HepG2 (cell line): ENCODE data around the gene MED20. TPM values are rescaled to one million over a fixed set of nuclear protein-coding genes. Genes with fewer than 3 reads are reported as not detected.

ENCODE experiments used
- ATAC-seq: fragments of 200-7000 bp; cut with Tn5 transposase; 3 replicates; pipeline ENCODE4 v1.9.1; 2020; ENCODE audit warnings: mild to moderate bottlenecking, moderate library complexity
- BruUV-seq: library from RNA; stranded (reverse); fragments of 400-500 nt; replicated peaks from 2 replicates; lab custom pipeline; 2021; lab: Mats Ljungman, UMichigan
- CTCF ChIA-PET: fragments of 300-600 bp; formaldehyde crosslinking; extraction: SDS; loops from one replicate; lab custom pipeline; 2021; ENCODE audit warnings: low total read pairs, inconsistent platforms, low intra/inter-chr PET ratio; lab: Yijun Ruan, JAX
- POLR2A ChIA-PET: fragments of 350-600 bp; sonication (Branson Sonifier 250); formaldehyde crosslinking; loops from one replicate; lab custom pipeline; 2020; ENCODE audit warnings: antibody characterized with exemption, inconsistent platforms; lab: Yijun Ruan, JAX
- DNase-seq: peaks from one replicate; pipeline ENCODE4 v3.0.0-alpha.2; 2015; ENCODE audit warnings: low spot score
- FAIRE-seq: peaks from 3 replicates; lab custom pipeline; 2011; peaks lifted over from hg19 to GRCh38; lab: Jason Lieb, UNC
- H2AFZ ChIP-seq: one replicate; pipeline ENCODE4 v1.6.1; 2011; ENCODE audit warnings: low read length, inconsistent platforms
- H3K27ac ChIP-seq: fragments of 300-600 bp; 3 replicates; pipeline ENCODE4 v1.8.0; 2011; ENCODE audit warnings: mixed run types, mild to moderate bottlenecking, mixed read lengths, low read length, inconsistent platforms; ENCODE audit not compliant: insufficient read depth; ENCODE audit errors: extremely low read length
- H3K27me3 ChIP-seq, 2 experiments: fragments of 200-600 bp in 1 of 2; 2 replicates in 1 of 2; 3 replicates in 1 of 2; pipeline versions ENCODE4 v1.6.0 to v1.8.0; 2011; ENCODE audit warnings: low read length in 2 of 2, mild to moderate bottlenecking in 2 of 2, moderate library complexity in 2 of 2, inconsistent platforms in 1 of 2; ENCODE audit not compliant: insufficient read depth in 2 of 2, control insufficient read depth in 1 of 2
- H3K36me3 ChIP-seq, 2 experiments: fragments of 200-600 bp in 1 of 2; replicated peaks in 1 of 2; 2 replicates in 1 of 2; 3 replicates in 1 of 2; pipeline versions ENCODE4 v1.5.1 to v1.8.0; 2011; ENCODE audit warnings: low read length in 2 of 2, inconsistent platforms in 1 of 2; ENCODE audit not compliant: insufficient read depth in 2 of 2, control insufficient read depth in 1 of 2
- H3K4me1 ChIP-seq: 2 replicates; pipeline ENCODE4 v1.5.1; 2012; ENCODE audit warnings: low read length, inconsistent platforms; ENCODE audit not compliant: insufficient read depth
- H3K4me2 ChIP-seq: 2 replicates; pipeline ENCODE4 v1.6.0; 2011; ENCODE audit warnings: low read depth, low read length, inconsistent platforms
- H3K4me3 ChIP-seq, 3 experiments: fragments of 200-600 bp in 1 of 3; sonication (generic), shearing (Covaris generic) in 1 of 3; replicated peaks in 1 of 3; 2 replicates each; pipeline ENCODE4 v1.5.1; 2011 to 2016; ENCODE audit warnings: low read length in 3 of 3, inconsistent platforms in 2 of 3, low read depth in 2 of 3, mild to moderate bottlenecking in 2 of 3, control low read depth in 1 of 3, mixed read lengths in 1 of 3; ENCODE audit not compliant: insufficient read depth in 1 of 3
- H3K79me2 ChIP-seq: one replicate; pipeline ENCODE4 v1.6.1; 2011; ENCODE audit warnings: low read length, inconsistent platforms; ENCODE audit not compliant: insufficient read depth
- H3K9ac ChIP-seq: 2 replicates; pipeline ENCODE4 v1.6.0; 2011; ENCODE audit warnings: mild to moderate bottlenecking, low read depth, low read length, inconsistent platforms; ENCODE audit not compliant: insufficient read depth
- H3K9me3 ChIP-seq: 2 replicates; pipeline ENCODE4 v1.5.1; 2012; ENCODE audit warnings: mild to moderate bottlenecking, low read length
- H4K20me1 ChIP-seq: 2 replicates; pipeline ENCODE4 v1.6.0; 2011; ENCODE audit warnings: inconsistent platforms, mild to moderate bottlenecking, low read length, moderate library complexity; ENCODE audit not compliant: insufficient read depth
- CTCF ChIP-seq: sonication (generic); formaldehyde crosslinking; IDR thresholded peaks from 2 replicates; pipeline ENCODE4 v1.5.0; 2020; ENCODE audit warnings: mild to moderate bottlenecking, missing genetic modification reagents, moderate library complexity
- POLR2A ChIP-seq, 2 experiments: IDR thresholded peaks; 2 replicates each; pipeline ENCODE4 v1.6.1; 2011; ENCODE audit warnings: low read depth in 2 of 2, low read length in 2 of 2, mild to moderate bottlenecking in 1 of 2, moderate library complexity in 1 of 2; ENCODE audit not compliant: insufficient read depth in 1 of 2
- POLR2G ChIP-seq: fragments of 200-400 bp; formaldehyde crosslinking; IDR thresholded peaks from 2 replicates; pipeline ENCODE4 v1.6.1; 2018; ENCODE audit warnings: mild to moderate bottlenecking, low read depth, low read length, moderate library complexity
- WGBS: methylation state at CpG from one replicate; pipeline ENCODE4 v1.1.6; 2017; ENCODE audit warnings: low lambda C conversion rate; 5-methylcytosine and 5-hydroxymethylcytosine counted together
- in situ Hi-C: cut with HindIII; loops from 2 replicates; pipeline ENCODE4 v1.10.0; 2017; ENCODE audit warnings: low pct_unique_long_range_greater_than_20kb; ENCODE audit not compliant: extremely low pct_ligation_motif_present
- intact Hi-C: fragments of 100-400 bp; cut with micrococcal nuclease; formaldehyde crosslinking; loops from one replicate; pipeline ENCODE4 v1.10.0; 2022; ENCODE audit not compliant: unreplicated experiment
- polyA plus RNA-seq, 8 experiments: library from polyadenylated mRNA; depleted of rRNA in 3 of 8; stranded (reverse) in 7 of 8; unstranded in 1 of 8; fragments of >200 nt; fragmentation: Illumina TruSeq in 4 of 8; extraction: Trizol in 4 of 8; gene quantifications; 2 replicates each; pipeline versions ENCODE4 v1.2.1 to v1.2.3, GENCODE V29; 2011 to 2016; ENCODE audit warnings: low read depth in 4 of 8, missing spikeins in 1 of 8, mixed read lengths in 1 of 8; ENCODE audit not compliant: insufficient read depth in 1 of 8
- total RNA-seq, 5 experiments: library from RNA; depleted of rRNA; stranded (reverse); fragments of >200 nt; fragmentation: Illumina TruSeq; extraction: Trizol; gene quantifications; 2 replicates each; pipeline ENCODE4 v1.2.3, GENCODE V29; 2016; ENCODE audit warnings: low read depth in 1 of 5
- TF ChIP-seq, protein P1 (sequence below): IDR thresholded peaks from 2 replicates; pipeline ENCODE4 v1.6.1; 2016; ENCODE audit warnings: low read depth, borderline replicate concordance

Gene MED20
- total and polyA plus RNA-seq, 2 of the 13 experiments (the other 11 are each of a cell fraction or from before 2014, with no cell fraction given), result 28.1 to 41.1 TPM

- no peak for TF ChIP-seq CTCF (CRISPR knock-in tag)
Measured at GRCh38 chr6:41935685-41936072, 14.7 kb upstream of the MED20 start (continued).

DNA sequence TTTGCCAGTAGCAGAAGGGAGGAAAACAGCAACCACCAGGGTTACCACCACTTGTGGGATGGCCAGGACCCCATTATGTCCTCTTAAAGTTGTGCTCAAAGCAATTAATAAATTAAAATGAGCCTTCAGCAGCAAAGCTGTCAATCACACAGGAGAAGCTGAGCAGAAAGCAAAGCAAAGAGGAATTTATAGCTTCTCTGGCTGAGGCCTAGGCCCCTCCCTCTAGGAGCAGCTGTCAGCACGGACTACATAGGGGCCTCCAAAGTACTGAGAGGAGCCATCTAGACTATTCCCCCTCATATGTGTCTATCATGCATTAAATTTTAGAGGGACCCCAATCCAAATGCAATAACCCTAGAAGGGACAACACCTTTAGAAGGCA lies 14.2 kb upstream of the MED20 start:
- Histone ChIP-seq H3K36me3 (peaks cover 32 to 46% of the 10 kb centered on the region in 2 experiments), H3K4me3 (no peak overlapping the region), H4K20me1 (peaks cover 7% of the 10 kb centered on the region; the same call in 1 of the 2 replicates), H3K79me2 (no peaks in the 10 kb centered on the region), H2AFZ (no peak overlapping the region), H3K9ac (no peak overlapping the region), H3K4me2 (no peak overlapping the region), H3K4me1 (peaks cover 23% of the 10 kb centered on the region), H3K9me3 (no peaks in the 10 kb centered on the region), H3K27me3 (no peaks in the 10 kb centered on the region), H3K27ac (no peak overlapping the region)
- DNase-seq (no peak), ATAC-seq (no peak), FAIRE-seq (no peak)
- in situ Hi-C loops (loop anchor here (5.0 kb wide), 1 partner anchor 107 kb away; no protein-coding TSS in a partner anchor), intact Hi-C loops (loop anchor here (5.0 kb wide), 1 partner anchor 153 kb away; the partner anchor contains the start of gene PRICKLE4)
- TF ChIP-seq POLR2G, result peak; percentile 45; the same call in 1 of the 2 replicates
- 0 out of 4 replicates have a peak, but pooled peaks of 1 of the 2 experiments have one; percentile 22 for TF ChIP-seq POLR2A (IDR thresholded peaks at IDR 0.05; ENCODE audit: insufficient read depth in 1 of 2, low read depth in 2 of 2, low read length in 2 of 2)
- TF ChIP-seq, protein P1, sequence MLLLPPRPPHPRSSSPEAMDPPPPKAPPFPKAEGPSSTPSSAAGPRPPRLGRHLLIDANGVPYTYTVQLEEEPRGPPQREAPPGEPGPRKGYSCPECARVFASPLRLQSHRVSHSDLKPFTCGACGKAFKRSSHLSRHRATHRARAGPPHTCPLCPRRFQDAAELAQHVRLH (CRISPR knock-in tag), result no peak
- CTCF ChIA-PET, result no interaction called here
- 100% methylated on average over 1 of the region's 1 CpG for whole genome bisulfite sequencing
- BruUV-seq, result no TSS peak
- POLR2A ChIA-PET, result interaction anchor here (0.9 to 7.4 kb wide), 4 partner anchors 10 to 108 kb away, joined by 3 to 45 read pairs (median 4); partner anchors contain the start of genes BYSL and MED20
